Activated CD8-positive, alpha-beta memory T cell treated with anti-CD3 and anti-CD28 coated beads, Interleukin-2, amount 10 ng/mL, durations not matched to agents 7 days and 5 days (primary cell): ENCODE results near the gene PCYOX1L. TPM values are rescaled to one million over a fixed set of nuclear protein-coding genes. Genes with fewer than 3 reads are reported as not detected.

Experiments used
- ATAC-seq: fragments of 150-1000 bp; cut with Tn5 transposase; one replicate; pipeline ENCODE4 v1.10.0; 2021; ENCODE audit warnings: moderate library complexity
- CTCF ChIA-PET: fragments of 350-600 bp; sonication (Branson Sonifier 250); formaldehyde crosslinking; loops from one replicate; lab custom pipeline; 2021; ENCODE audit warnings: antibody characterized with exemption; lab: Charles Lee
- DNase-seq: peaks from one replicate; pipeline ENCODE4 v3.0.0-alpha.2; 2020
- H3K27ac Mint-ChIP-seq: one replicate; pipeline ENCODE4 v1.8.0; 2021; ENCODE audit warnings: mild to moderate bottlenecking, mixed read lengths
- H3K27me3 Mint-ChIP-seq: one replicate; pipeline ENCODE4 v1.8.0; 2021; ENCODE audit warnings: mixed read lengths
- H3K36me3 Mint-ChIP-seq: one replicate; pipeline ENCODE4 v1.8.0; 2021; ENCODE audit warnings: mild to moderate bottlenecking, mixed read lengths
- H3K4me1 Mint-ChIP-seq: one replicate; pipeline ENCODE4 v1.8.0; 2021; ENCODE audit warnings: mixed read lengths
- H3K4me3 Mint-ChIP-seq: one replicate; pipeline ENCODE4 v1.8.0; 2021; ENCODE audit warnings: mild to moderate bottlenecking, moderate library complexity, mixed read lengths
- H3K9me3 Mint-ChIP-seq: one replicate; pipeline ENCODE4 v1.8.0; 2022; ENCODE audit warnings: low read depth, mixed read lengths
- total RNA-seq, 2 experiments: library from RNA; stranded (reverse); gene quantifications; one replicate each; pipeline ENCODE4 v1.2.3, GENCODE V29; 2021

Gene PCYOX1L
- total RNA-seq, 2 experiments from 2014 or later: 26.7 to 32.1 TPM

GRCh38 chr5:149409268-149409948 is 51.6 kb downstream of the PCYOX1L start:
- DNase-seq (no peak), ATAC-seq (no peak)
- Mint-ChIP-seq H3K27me3 (peaks cover under 1% of the 10 kb centered on the region), H3K27ac (no peak overlapping the region), H3K4me3 (no peak overlapping the region), H3K9me3 (no peaks in the 10 kb centered on the region), H3K36me3 (no peaks in the 10 kb centered on the region), H3K4me1 (no peaks in the 10 kb centered on the region)
- CTCF ChIA-PET: interaction anchor here (1.2 to 1.4 kb wide), 2 partner anchors 38 to 43 kb away, joined by 4 to 5 read pairs; no protein-coding TSS in a partner anchor

GRCh38 chr5:149410071-149410470 is 52.2 kb downstream of the PCYOX1L start:
- Mint-ChIP-seq H3K36me3 (no peaks in the 10 kb centered on the region), H3K9me3 (no peaks in the 10 kb centered on the region), H3K27me3 (no peaks in the 10 kb centered on the region), H3K4me1 (no peaks in the 10 kb centered on the region), H3K4me3 (no peak overlapping the region), H3K27ac (no peak overlapping the region)
- ATAC-seq (no peak), DNase-seq (no peak)
- CTCF ChIA-PET: no interaction called here

GRCh38 chr5:149410721-149411432 is 53.0 kb downstream of the PCYOX1L start:
- Mint-ChIP-seq H3K4me1 (no peaks in the 10 kb centered on the region), H3K27me3 (no peaks in the 10 kb centered on the region), H3K9me3 (no peaks in the 10 kb centered on the region), H3K36me3 (no peaks in the 10 kb centered on the region), H3K27ac (no peak overlapping the region), H3K4me3 (no peak overlapping the region)
- no peak for DNase-seq
- ATAC-seq: no peak
- CTCF ChIA-PET: no interaction called here

GRCh38 chr5:149411738-149412519 is 54.1 kb downstream of the PCYOX1L start:
- CTCF ChIA-PET: interaction anchor here (1.3 to 2.1 kb wide), 3 partner anchors 11 to 44 kb away, joined by 3 to 8 read pairs (median 5); no protein-coding TSS in a partner anchor

GRCh38 chr5:149412783-149413476 is 55.1 kb downstream of the PCYOX1L start:
- no peak overlapping the region for H3K4me3 Mint-ChIP-seq
- ATAC-seq (no peak), DNase-seq (no peak)
- H3K9me3 Mint-ChIP-seq: no peaks in the 10 kb centered on the region
- no peaks in the 10 kb centered on the region for H3K36me3 Mint-ChIP-seq
- no peak overlapping the region for H3K27ac Mint-ChIP-seq
- CTCF ChIA-PET: interaction anchor here (1.3 to 2.1 kb wide), 4 partner anchors 10 to 45 kb away, joined by 3 to 8 read pairs (median 4); no protein-coding TSS in a partner anchor
- H3K4me1 Mint-ChIP-seq: no peaks in the 10 kb centered on the region
- peaks cover 3% of the 10 kb centered on the region for H3K27me3 Mint-ChIP-seq

More at GRCh38 chr5:149411738-149412519, 54.1 kb downstream of the PCYOX1L start:
- no peak overlapping the region for H3K4me3 Mint-ChIP-seq
- no peak overlapping the region for H3K27ac Mint-ChIP-seq
- ATAC-seq (no peak), DNase-seq (no peak)
- no peaks in the 10 kb centered on the region for H3K27me3 Mint-ChIP-seq
- H3K9me3 Mint-ChIP-seq: no peaks in the 10 kb centered on the region
- H3K4me1 Mint-ChIP-seq: no peaks in the 10 kb centered on the region
- H3K36me3 Mint-ChIP-seq: no peaks in the 10 kb centered on the region

GRCh38 chr5:149413477-149414210 is 55.8 kb downstream of the PCYOX1L start:
- no peaks in the 10 kb centered on the region for H3K36me3 Mint-ChIP-seq

GRCh38 chr5:149414405-149415065 is 56.7 kb downstream of the PCYOX1L start:
- CTCF ChIA-PET: interaction anchor here (1.4 kb wide), 1 partner anchor 19 kb away, joined by 4 read pairs; no protein-coding TSS in a partner anchor
- Mint-ChIP-seq H3K27me3 (peaks cover 10% of the 10 kb centered on the region), H3K4me3 (no peak overlapping the region), H3K9me3 (no peaks in the 10 kb centered on the region), H3K36me3 (no peaks in the 10 kb centered on the region), H3K4me1 (no peaks in the 10 kb centered on the region), H3K27ac (no peak overlapping the region)
- no peak for DNase-seq
- ATAC-seq: no peak

More at GRCh38 chr5:149413477-149414210, 55.8 kb downstream of the PCYOX1L start:
- DNase-seq (no peak), ATAC-seq (no peak)
- CTCF ChIA-PET: interaction anchor here (1.4 to 2.1 kb wide), 3 partner anchors 9 to 46 kb away, joined by 4 to 8 read pairs (median 5); no protein-coding TSS in a partner anchor
- Mint-ChIP-seq H3K4me1 (no peaks in the 10 kb centered on the region), H3K9me3 (no peaks in the 10 kb centered on the region), H3K27ac (no peak overlapping the region), H3K27me3 (peaks cover 7% of the 10 kb centered on the region), H3K4me3 (no peak overlapping the region)

- Mint-ChIP-seq H3K36me3 (no peaks in the 10 kb centered on the region), H3K4me1 (no peaks in the 10 kb centered on the region), H3K4me3 (no peak overlapping the region), H3K27ac (no peak overlapping the region), H3K9me3 (no peaks in the 10 kb centered on the region), H3K27me3 (peaks cover 10% of the 10 kb centered on the region)
- CTCF ChIA-PET: interaction anchor here (0.9 to 1.7 kb wide), 2 partner anchors 26 to 43 kb away, joined by 3 to 6 read pairs; no protein-coding TSS in a partner anchor
- DNase-seq (no peak), ATAC-seq (no peak)
Measured at GRCh38 chr5:149415066-149415967, 57.5 kb downstream of the PCYOX1L start.

GRCh38 chr5:149416987-149417710 is 59.3 kb downstream of the PCYOX1L start:
- H3K9me3 Mint-ChIP-seq: no peaks in the 10 kb centered on the region
- H3K4me1 Mint-ChIP-seq: no peaks in the 10 kb centered on the region
- no peaks in the 10 kb centered on the region for H3K36me3 Mint-ChIP-seq
- DNase-seq (no peak), ATAC-seq (no peak)
- H3K27me3 Mint-ChIP-seq: peaks cover 11% of the 10 kb centered on the region
- CTCF ChIA-PET: interaction anchor here (1.7 kb wide), 1 partner anchor 25 kb away, joined by 6 read pairs; no protein-coding TSS in a partner anchor
- no peak overlapping the region for H3K27ac Mint-ChIP-seq
- H3K4me3 Mint-ChIP-seq: no peak overlapping the region

GRCh38 chr5:149417711-149418368 is 60.0 kb downstream of the PCYOX1L start:
- ATAC-seq (no peak), DNase-seq (no peak)
- Mint-ChIP-seq H3K27ac (no peak overlapping the region), H3K4me3 (no peak overlapping the region), H3K4me1 (no peaks in the 10 kb centered on the region), H3K27me3 (peaks cover 12% of the 10 kb centered on the region), H3K36me3 (no peaks in the 10 kb centered on the region), H3K9me3 (no peaks in the 10 kb centered on the region)
- CTCF ChIA-PET: interaction anchor here (1.4 kb wide), 1 partner anchor 37 kb away, joined by 3 read pairs; no protein-coding TSS in a partner anchor
